GM18511 (cell line): ENCODE results near the gene TIRAP.

ENCODE experiments used
- ATAC-seq: cut with Tn5 transposase; IDR thresholded peaks from one replicate; pipeline ENCODE4 v1.9.1; 2021; ENCODE audit warnings: mild to moderate bottlenecking, moderate library complexity; ENCODE audit not compliant: unreplicated experiment

TIRAP gene

DNA sequence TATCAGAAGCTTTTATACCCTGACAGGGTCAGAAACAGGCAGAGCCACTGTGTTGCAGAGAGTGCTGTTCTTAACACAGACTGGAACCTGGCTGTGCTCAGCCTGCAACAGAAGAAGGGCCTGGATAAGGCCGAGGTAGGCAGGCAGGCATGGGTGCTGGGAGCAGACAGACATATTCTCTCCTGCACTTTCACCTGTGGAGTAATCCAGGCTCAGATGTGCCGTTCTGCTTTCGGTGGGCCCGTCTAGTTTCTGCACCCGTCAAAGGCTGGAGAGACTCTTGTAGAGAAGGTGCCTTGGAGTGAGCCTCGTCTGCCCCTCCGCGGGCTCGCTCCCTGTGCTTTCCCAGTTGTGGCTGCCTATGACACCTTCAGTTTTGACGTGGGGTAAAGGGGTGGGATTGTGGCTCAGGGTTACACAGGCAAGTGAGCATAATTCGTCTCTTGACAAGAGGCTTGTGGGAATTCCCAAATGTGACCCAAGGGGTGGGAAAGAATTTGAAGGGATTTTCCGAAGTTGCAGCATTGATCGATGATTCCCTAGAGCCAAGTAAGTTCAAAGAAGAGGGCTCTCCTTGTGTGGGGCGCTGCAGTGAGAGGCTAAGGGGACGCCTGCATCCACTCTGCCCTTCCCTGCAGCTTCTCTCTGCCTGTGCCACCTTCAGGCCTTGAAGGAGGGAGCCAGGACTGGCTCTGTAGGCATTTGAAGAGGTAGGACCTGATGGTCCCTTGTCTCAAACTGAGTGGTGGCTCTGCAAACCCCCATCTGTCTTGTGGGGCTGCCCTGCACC is 56.4 kb downstream of the TIRAP start:
- ATAC-seq = no peak

DNA sequence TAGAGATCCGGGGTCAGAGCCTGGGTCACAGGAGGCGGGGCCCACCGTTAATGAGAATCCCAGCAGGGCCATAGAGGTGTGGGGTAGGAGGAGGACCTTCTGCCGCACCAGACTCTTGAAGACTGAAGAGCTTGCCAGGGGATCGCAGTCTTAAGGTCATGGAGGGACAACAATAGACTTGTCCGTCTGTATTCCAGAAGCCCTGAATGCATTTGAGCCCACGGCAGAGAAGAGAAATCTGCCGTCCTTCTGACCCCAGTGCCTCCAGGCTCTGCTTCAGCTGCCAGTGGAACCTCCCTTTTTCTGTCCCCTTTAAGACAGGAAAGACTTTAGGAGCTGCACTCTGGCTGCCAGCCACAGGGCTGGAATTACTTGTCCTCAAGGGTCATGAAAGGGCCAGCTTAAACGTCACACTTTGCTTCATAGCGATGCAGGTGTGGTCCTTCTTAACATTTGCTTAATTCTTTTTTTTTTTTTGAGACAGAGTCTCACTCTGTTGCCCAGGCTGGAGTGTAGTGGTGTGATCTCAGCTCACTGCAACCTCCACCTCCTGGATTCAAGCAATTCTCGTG is 57.1 kb downstream of the TIRAP start:
- ATAC-seq = no peak

- no peak for ATAC-seq
Measured at GRCh38 chr11:126340960-126341606, 58.2 kb downstream of the TIRAP start.

DNA sequence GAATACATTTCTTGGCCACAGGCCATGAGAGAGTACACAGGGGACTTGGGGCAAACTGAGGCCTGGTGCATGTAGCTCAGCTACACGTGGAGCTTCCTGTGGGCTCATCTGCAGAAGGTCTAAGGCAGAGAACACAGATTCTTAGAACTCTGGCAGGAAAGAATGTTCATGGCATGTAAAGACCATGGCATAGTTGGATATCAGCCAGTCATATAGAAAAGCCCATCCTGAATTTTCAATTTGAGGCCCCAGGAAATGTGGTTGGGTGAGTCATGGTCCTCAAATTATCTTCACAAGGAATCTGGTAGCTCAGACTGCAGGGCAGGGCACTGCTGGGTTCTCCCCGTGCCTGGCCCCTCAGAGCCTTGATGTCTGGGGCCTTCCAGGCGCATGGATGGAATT is 58.9 kb downstream of the TIRAP start:
- ATAC-seq = no peak

GRCh38 chr11:126343051-126343450 is 60.2 kb downstream of the TIRAP start:
- no peak for ATAC-seq
